ENCODE measurements around the gene TTLL10. TPM values are rescaled to one million over a fixed set of nuclear protein-coding genes. Genes with fewer than 3 reads are reported as not detected.
A peak's percentile ranks its signal among the peaks of the same experiment; 100 is the strongest.

Gene TTLL10
- total and polyA plus RNA-seq, 4 donors, result 0.15 TPM; not detected in 3

- intact Hi-C loops (cut with DNase I), result no loop called here
- no peaks in the 10 kb centered on the region for H3K9me3 ChIP-seq (ENCODE audit: control insufficient read depth, low read length)
- WGBS, 2 donors, result 76 to 77% methylated on average over 49 of the region's 49 CpGs
- H3K27ac ChIP-seq (ENCODE audit: low read depth in 1 of 2, low read length in 2 of 2), result no peak overlapping the region
- no peak for ATAC-seq (ENCODE audit: low FRiP score)
- H3K27me3 ChIP-seq (ENCODE audit: control insufficient read depth in 1 of 2, insufficient read depth in 2 of 2, low read length in 1 of 2), result no peaks in the 10 kb centered on the region
- H3K4me1 ChIP-seq (ENCODE audit: control insufficient read depth in 1 of 2, insufficient read depth in 2 of 2, low read length in 2 of 2), result no peaks in the 10 kb centered on the region
- H3K36me3 ChIP-seq (ENCODE audit: control insufficient read depth in 1 of 2, insufficient read depth in 2 of 2, low read length in 1 of 2), result no peaks in the 10 kb centered on the region
- H3K4me3 ChIP-seq (ENCODE audit: low read length in 2 of 2), result no peak overlapping the region
- peak; percentile 34 to 76 for DNase-seq
Observed at GRCh38 chr1:1203561-1204424, 30.1 kb downstream of the TTLL10 start.

GRCh38 chr1:1204425-1204920 lies 30.8 kb downstream of the TTLL10 start:
- ATAC-seq (ENCODE audit: low FRiP score), result no peak
- peak; percentile 29 to 30 for DNase-seq
- Histone ChIP-seq H3K4me3 (ENCODE audit: low read length in 2 of 2) (no peak overlapping the region), H3K36me3 (ENCODE audit: control insufficient read depth in 1 of 2, insufficient read depth in 2 of 2, low read length in 1 of 2) (no peaks in the 10 kb centered on the region), H3K4me1 (ENCODE audit: control insufficient read depth in 1 of 2, insufficient read depth in 2 of 2, low read length in 2 of 2) (no peaks in the 10 kb centered on the region), H3K27ac (ENCODE audit: low read depth in 1 of 2, low read length in 2 of 2) (no peak overlapping the region), H3K27me3 (ENCODE audit: control insufficient read depth in 1 of 2, insufficient read depth in 2 of 2, low read length in 1 of 2) (no peaks in the 10 kb centered on the region), H3K9me3 (ENCODE audit: control insufficient read depth, low read length) (no peaks in the 10 kb centered on the region)
- intact Hi-C loops (cut with DNase I), result no loop called here
- WGBS, 2 donors, result 92 to 93% methylated on average over 8 of the region's 8 CpGs

GRCh38 chr1:1204998-1205768 lies 31.5 kb downstream of the TTLL10 start:
- intact Hi-C loops (cut with DNase I), result no loop called here
- H3K4me3 ChIP-seq (ENCODE audit: low read length in 2 of 2), result no peak overlapping the region
- WGBS, 2 donors, result 89 to 94% methylated on average over 19 of the region's 19 CpGs
- DNase-seq, result peak; percentile 41 to 70
- H3K27me3 ChIP-seq (ENCODE audit: control insufficient read depth in 1 of 2, insufficient read depth in 2 of 2, low read length in 1 of 2), result no peaks in the 10 kb centered on the region
- no peak for ATAC-seq (ENCODE audit: low FRiP score)
- no peaks in the 10 kb centered on the region for H3K9me3 ChIP-seq (ENCODE audit: control insufficient read depth, low read length)
- no peak overlapping the region for H3K27ac ChIP-seq (ENCODE audit: low read depth in 1 of 2, low read length in 2 of 2)
- H3K4me1 ChIP-seq (ENCODE audit: control insufficient read depth in 1 of 2, insufficient read depth in 2 of 2, low read length in 2 of 2), result no peaks in the 10 kb centered on the region
- H3K36me3 ChIP-seq (ENCODE audit: control insufficient read depth in 1 of 2, insufficient read depth in 2 of 2, low read length in 1 of 2), result no peaks in the 10 kb centered on the region

- H3K4me1 ChIP-seq (ENCODE audit: control insufficient read depth in 1 of 2, insufficient read depth in 2 of 2, low read length in 2 of 2), result no peaks in the 10 kb centered on the region
- H3K27me3 ChIP-seq (ENCODE audit: control insufficient read depth in 1 of 2, insufficient read depth in 2 of 2, low read length in 1 of 2), result no peaks in the 10 kb centered on the region
- ATAC-seq (ENCODE audit: low FRiP score), result no peak
- DNase-seq, result peak; percentile 40 to 67
- 31 to 35% methylated on average over 27 to 31 of the region's 31 CpGs for WGBS, 2 donors
- no peak overlapping the region for H3K27ac ChIP-seq (ENCODE audit: low read depth in 1 of 2, low read length in 2 of 2)
- no peak overlapping the region for H3K4me3 ChIP-seq (ENCODE audit: low read length in 2 of 2)
- no peaks in the 10 kb centered on the region for H3K9me3 ChIP-seq (ENCODE audit: control insufficient read depth, low read length)
- H3K36me3 ChIP-seq (ENCODE audit: control insufficient read depth in 1 of 2, insufficient read depth in 2 of 2, low read length in 1 of 2), result no peaks in the 10 kb centered on the region
- intact Hi-C loops (cut with DNase I), result no loop called here
Observed at GRCh38 chr1:1205769-1206375, 32.2 kb downstream of the TTLL10 start.

- no peaks in the 10 kb centered on the region for H3K27me3 ChIP-seq (ENCODE audit: control insufficient read depth in 1 of 2, insufficient read depth in 2 of 2, low read length in 1 of 2)
- intact Hi-C loops (cut with DNase I), result no loop called here
- ATAC-seq (ENCODE audit: low FRiP score), result no peak
- no peaks in the 10 kb centered on the region for H3K36me3 ChIP-seq (ENCODE audit: control insufficient read depth in 1 of 2, insufficient read depth in 2 of 2, low read length in 1 of 2)
- H3K27ac ChIP-seq (ENCODE audit: low read depth in 1 of 2, low read length in 2 of 2), result no peak within 1 kb of the TSS
- peak; percentile 45 to 76 for DNase-seq
- 4 to 5% methylated on average over 47 to 49 of the region's 49 CpGs for WGBS, 2 donors
- H3K9me3 ChIP-seq (ENCODE audit: control insufficient read depth, low read length), result no peaks in the 10 kb centered on the region
- no peak within 1 kb of the TSS for H3K4me3 ChIP-seq (ENCODE audit: low read length in 2 of 2)
- no peaks in the 10 kb centered on the region for H3K4me1 ChIP-seq (ENCODE audit: control insufficient read depth in 1 of 2, insufficient read depth in 2 of 2, low read length in 2 of 2)
Observed at GRCh38 chr1:1206376-1206965, 32.8 kb downstream of the TTLL10 start, which contains the start of gene TNFRSF18. TSS of gene TNFRSF18 (minus strand) at chr1:1206592. CDS start at chr1:1206571, 21 bp downstream.

GRCh38 chr1:1206966-1207531 lies 33.4 kb downstream of the TTLL10 start:
- no peak overlapping the region for H3K4me3 ChIP-seq (ENCODE audit: low read length in 2 of 2)
- 53 to 57% methylated on average over 17 to 19 of the region's 19 CpGs for WGBS, 2 donors
- DNase-seq, result peak; percentile 41 to 68
- H3K9me3 ChIP-seq (ENCODE audit: control insufficient read depth, low read length), result no peaks in the 10 kb centered on the region
- intact Hi-C loops (cut with DNase I), result no loop called here
- ATAC-seq (ENCODE audit: low FRiP score), result no peak
- H3K27me3 ChIP-seq (ENCODE audit: control insufficient read depth in 1 of 2, insufficient read depth in 2 of 2, low read length in 1 of 2), result no peaks in the 10 kb centered on the region
- no peak overlapping the region for H3K27ac ChIP-seq (ENCODE audit: low read depth in 1 of 2, low read length in 2 of 2)
- H3K4me1 ChIP-seq (ENCODE audit: control insufficient read depth in 1 of 2, insufficient read depth in 2 of 2, low read length in 2 of 2), result no peaks in the 10 kb centered on the region
- H3K36me3 ChIP-seq (ENCODE audit: control insufficient read depth in 1 of 2, insufficient read depth in 2 of 2, low read length in 1 of 2), result no peaks in the 10 kb centered on the region

- Histone ChIP-seq H3K27ac (ENCODE audit: low read depth in 1 of 2, low read length in 2 of 2) (no peak overlapping the region), H3K4me3 (ENCODE audit: low read length in 2 of 2) (no peak overlapping the region), H3K9me3 (ENCODE audit: control insufficient read depth, low read length) (no peaks in the 10 kb centered on the region), H3K27me3 (ENCODE audit: control insufficient read depth in 1 of 2, insufficient read depth in 2 of 2, low read length in 1 of 2) (no peaks in the 10 kb centered on the region), H3K36me3 (ENCODE audit: control insufficient read depth in 1 of 2, insufficient read depth in 2 of 2, low read length in 1 of 2) (no peaks in the 10 kb centered on the region), H3K4me1 (ENCODE audit: control insufficient read depth in 1 of 2, insufficient read depth in 2 of 2, low read length in 2 of 2) (no peaks in the 10 kb centered on the region)
- ATAC-seq (ENCODE audit: low FRiP score) (no peak), DNase-seq (peak; percentile 35 to 70)
- intact Hi-C loops (cut with DNase I), result no loop called here
- WGBS, 2 donors, result 64% methylated on average over 11 of the region's 11 CpGs
Observed at GRCh38 chr1:1207571-1207892, 33.9 kb downstream of the TTLL10 start.
